Eye (tissue), 1 donor: ENCODE measurements around the gene HDAC1.
A peak's percentile ranks its signal among the peaks of the same experiment; 100 is the strongest.
"Not testable (repeated sequence)": the region's sequence is repeated elsewhere in the genome, so short reads cannot be mapped to it uniquely, and the experiment has no call there.

ENCODE experiments used
- DNase-seq: peaks from one replicate; pipeline ENCODE4 v3.0.0-alpha.2; 2015

Gene HDAC1

GRCh38 chr1:32350785-32351398, 59.0 kb downstream of the HDAC1 start:
- no peak for DNase-seq

- peak; percentile 99 for DNase-seq
Observed at GRCh38 chr1:32351399-32352238, 59.7 kb downstream of the HDAC1 start.

DNA sequence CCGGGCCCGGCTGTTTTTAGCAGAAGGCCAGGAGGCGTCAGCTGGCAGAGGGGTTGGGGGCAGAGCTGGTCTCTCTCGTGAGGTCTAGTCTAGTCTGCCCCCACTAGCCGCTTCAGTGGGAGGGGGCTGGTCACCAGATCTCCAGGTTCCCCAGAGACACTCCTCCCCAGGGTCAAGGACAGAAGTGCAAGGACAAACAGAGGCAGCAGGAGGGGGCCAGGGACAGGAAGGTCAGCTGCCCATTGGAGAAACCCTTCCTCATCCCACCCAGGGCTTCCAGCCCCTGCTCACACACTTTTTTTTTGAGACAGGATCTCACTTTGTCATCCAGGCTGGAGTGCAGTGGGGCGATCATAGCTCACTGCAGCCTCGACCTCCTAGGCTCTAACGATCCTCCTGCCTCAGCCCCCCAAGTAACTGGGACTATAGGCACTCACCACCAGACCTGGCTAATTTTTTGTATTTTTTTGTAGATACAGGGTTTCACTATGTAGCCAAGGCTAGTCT, 60.4 kb downstream of the HDAC1 start:
- DNase-seq = no peak

GRCh38 chr1:32352831-32353383, 61.0 kb downstream of the HDAC1 start:
- DNase-seq = no peak

DNA sequence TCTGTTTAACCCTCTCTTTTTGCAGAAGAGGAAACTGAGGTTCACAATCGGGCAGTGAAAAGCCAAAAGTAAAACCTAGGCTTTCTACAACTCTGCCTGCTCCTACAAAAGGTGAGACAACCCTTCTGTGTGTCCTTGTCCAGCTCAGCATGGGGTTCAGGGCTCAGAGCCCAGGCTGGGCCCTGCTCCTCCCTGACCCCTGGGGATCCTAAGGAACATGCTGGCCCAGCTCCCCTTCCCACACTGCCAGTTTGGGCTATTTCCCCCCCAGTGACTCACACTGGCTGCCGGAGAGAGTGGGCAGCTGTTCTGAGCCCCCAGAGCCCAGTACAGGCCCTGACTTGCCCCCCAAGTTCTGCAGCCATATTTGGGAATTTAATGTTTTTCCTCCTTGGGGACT, 61.5 kb downstream of the HDAC1 start:
- DNase-seq = no peak

GRCh38 chr1:32353886-32354570, 62.1 kb downstream of the HDAC1 start:
- DNase-seq = no peak

- not testable (repeated sequence) for DNase-seq
Observed at GRCh38 chr1:32355778-32356177, 63.9 kb downstream of the HDAC1 start.

DNA sequence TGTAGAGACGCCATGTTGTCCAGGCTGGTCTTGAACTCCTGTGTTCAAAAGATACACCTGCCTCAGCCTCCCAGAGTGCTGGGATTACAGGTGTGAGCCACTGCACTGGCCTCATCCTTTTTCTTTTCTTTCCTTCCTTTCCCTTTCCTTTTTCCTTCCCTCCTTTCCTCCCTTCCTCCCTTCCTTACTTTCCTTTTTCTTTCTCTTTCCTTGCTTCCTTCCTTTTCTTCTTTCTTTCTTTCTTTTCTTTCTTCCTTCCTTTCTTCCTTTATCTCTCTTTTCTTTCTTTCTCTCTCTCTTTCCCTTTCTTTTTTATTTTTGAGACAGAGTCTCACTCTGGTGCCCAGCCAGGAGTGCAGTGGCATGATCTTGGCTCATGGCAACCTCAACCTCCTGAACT, 64.6 kb downstream of the HDAC1 start:
- no peak for DNase-seq

DNA sequence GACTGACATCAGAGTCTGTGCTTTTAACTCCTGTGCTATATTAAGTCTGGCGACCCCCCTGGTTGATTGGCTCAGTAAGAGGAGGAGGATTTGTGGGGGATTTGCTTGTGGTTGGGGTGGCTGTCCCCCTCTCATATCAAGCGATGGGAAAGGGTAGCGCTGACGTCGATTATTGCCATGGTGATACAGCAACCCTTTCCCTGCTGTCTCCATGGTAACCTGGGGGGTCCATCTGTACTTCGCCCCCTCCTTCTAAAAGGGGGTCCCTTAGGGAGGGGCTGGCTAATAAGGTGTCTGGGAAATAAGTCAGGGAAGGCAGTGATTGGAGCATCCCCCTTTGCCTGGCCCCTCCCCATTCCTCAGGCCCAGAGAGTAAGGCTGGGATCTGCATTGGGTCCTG, 65.7 kb downstream of the HDAC1 start:
- peak; percentile 49 for DNase-seq

DNA sequence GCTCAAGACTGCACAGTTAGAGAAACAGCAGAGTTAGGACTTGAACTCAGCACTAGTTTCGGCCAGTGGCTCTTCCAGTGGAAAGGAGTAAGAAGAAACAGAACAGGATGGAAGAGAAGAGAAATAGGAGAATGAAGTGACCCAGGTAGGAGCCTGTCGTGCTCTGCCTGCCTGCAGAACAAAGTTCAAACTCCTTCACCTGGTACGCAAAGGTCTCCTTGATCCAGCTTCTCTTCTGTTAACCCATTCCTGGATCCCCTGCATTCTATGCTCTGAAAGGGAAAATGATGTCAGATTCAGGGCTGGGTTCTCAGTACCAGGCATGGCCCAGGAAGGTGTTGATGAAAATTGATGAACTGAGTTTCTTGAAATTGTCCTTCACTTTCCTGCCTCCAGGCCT, 66.6 kb downstream of the HDAC1 start:
- DNase-seq = no peak

- no peak for DNase-seq
Observed at GRCh38 chr1:32361308-32361673, 69.4 kb downstream of the HDAC1 start.

DNA sequence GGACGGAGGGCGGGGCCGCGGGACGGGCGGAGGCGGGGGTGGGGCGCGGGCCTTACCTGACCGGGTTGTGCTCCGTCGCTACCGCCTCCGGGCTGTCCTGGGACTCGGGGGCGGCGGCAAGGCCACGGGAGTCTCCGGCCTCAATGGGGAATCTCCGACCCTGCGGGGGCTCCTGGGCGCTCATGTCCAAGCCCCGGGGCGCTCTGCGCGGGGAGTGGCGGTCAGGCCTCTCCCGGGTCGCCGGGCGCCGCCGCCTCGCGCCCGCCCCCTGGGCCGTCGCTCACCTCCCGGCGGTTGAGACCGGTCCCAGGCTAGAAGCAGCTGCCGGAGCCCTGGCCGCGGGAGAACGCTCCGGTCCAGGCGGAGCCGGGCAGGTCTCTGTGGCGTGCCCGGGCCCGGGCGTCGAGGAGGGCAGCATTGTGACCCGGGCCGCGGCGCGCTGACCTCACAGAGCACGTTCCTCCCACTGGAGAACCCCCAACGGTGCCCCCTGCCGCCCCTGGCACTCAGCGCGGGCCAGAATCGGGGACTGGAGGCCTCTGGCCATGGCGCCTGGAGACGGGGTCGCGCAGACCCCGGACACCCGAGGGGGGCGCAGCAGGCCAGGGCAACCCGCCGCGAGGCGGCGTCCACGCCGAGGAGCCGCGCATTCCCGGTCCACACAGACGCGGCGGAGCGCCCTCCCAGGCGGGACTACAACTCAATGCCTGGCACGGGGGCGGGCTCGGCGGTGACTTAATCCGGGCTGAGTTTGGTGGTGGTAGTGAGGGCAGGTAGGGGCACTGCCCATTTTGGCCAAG, 70.0 kb downstream of the HDAC1 start:
- peak; percentile 75 for DNase-seq

DNA sequence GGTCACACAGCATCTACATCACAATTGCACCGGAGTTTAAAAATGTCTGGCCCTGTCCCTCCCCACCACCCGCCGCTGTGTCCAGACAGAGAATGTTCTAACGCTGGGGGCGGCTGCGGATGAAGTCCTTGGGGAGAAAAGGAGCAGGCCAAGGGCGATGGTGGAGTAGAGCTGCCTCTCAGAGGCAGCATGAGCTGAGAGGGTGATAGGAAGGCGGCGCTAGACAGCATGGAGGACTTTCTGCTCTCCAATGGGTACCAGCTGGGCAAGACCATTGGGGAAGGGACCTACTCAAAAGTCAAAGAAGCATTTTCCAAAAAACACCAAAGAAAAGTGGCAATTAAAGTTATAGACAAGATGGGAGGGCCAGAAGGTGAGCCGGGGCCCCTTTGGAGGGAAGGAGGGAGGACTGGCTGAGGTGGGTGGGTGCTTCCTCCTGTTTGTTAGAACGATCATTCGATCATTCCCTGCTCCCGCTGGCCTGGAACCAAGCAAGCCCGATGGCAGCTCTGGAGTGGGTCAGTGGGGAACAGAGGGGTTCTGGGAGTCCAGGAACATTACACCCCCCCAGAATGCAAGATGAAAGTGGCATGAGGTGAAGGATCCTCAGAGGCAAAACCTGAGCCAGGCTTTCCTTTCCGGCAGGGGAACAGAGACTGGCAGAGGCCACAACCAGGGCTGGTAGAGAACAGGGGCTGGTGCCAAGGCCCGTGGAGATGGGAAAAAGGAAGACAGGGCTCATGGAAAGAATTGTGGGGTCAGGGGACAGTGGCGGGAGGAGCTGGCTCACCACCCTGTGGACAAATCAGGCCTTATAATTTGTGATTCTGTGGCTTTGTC, 70.8 kb downstream of the HDAC1 start, which contains the start of the genes FAM229A and TSSK3:
TSS of gene FAM229A (minus strand) at position 12 of the 840 bp plus-strand sequence. CDS start 394 bp downstream, outside the sequence.
TSS of gene TSSK3 (plus strand) at position 66 of the 840 bp plus-strand sequence. CDS start at position 229, 163 bp downstream.
- no peak for DNase-seq

DNA sequence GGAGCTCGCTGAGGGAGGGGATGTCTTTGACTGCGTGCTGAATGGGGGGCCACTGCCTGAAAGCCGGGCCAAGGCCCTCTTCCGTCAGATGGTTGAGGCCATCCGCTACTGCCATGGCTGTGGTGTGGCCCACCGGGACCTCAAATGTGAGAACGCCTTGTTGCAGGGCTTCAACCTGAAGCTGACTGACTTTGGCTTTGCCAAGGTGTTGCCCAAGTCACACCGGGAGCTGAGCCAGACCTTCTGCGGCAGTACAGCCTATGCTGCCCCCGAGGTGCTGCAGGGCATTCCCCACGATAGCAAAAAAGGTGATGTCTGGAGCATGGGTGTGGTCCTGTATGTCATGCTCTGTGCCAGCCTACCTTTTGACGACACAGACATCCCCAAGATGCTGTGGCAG, 71.8 kb downstream of the HDAC1 start:
- DNase-seq = no peak

DNA sequence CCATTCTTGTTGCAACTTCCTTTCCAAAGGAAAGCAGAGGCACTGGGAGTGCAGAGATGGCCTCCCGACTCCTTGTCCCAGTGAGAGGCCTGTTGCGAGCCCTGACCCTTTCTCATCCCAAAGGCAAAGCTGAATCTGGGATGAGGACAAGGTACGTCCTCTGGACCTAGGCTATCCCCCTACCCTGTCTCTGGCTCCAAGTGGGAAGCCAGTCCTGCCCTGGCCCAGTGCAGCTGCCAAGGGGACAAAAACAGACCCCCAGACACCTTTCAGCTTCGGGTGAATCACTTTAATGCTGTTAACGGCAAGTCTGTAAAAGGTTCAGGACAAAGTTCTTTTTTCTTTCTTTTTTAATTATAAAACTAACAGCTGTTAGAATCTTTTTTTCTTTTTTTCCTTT, 73.0 kb downstream of the HDAC1 start:
- no peak for DNase-seq

DNA sequence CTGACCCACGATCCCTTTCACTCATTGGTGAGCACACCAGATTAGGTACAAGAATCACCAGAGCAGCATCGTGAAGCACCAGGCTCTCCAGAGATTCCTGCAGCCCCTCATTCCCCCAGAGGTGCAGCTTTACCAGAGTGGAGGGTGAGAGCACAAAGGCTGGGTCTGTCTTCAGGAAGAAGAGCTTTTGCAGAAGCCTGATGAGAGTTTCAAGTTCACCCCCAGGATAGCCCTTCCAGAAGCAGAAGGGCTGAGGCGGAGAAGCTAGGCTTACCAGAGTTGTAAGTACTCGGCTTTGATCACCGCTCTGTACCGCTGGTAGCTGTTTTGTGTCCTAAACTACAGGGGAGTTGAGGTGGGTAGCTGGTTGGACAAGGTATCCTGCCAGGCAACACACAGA, 73.6 kb downstream of the HDAC1 start:
- no peak for DNase-seq

GRCh38 chr1:32367912-32368635, 76.2 kb downstream of the HDAC1 start:
- DNase-seq = no peak

DNA sequence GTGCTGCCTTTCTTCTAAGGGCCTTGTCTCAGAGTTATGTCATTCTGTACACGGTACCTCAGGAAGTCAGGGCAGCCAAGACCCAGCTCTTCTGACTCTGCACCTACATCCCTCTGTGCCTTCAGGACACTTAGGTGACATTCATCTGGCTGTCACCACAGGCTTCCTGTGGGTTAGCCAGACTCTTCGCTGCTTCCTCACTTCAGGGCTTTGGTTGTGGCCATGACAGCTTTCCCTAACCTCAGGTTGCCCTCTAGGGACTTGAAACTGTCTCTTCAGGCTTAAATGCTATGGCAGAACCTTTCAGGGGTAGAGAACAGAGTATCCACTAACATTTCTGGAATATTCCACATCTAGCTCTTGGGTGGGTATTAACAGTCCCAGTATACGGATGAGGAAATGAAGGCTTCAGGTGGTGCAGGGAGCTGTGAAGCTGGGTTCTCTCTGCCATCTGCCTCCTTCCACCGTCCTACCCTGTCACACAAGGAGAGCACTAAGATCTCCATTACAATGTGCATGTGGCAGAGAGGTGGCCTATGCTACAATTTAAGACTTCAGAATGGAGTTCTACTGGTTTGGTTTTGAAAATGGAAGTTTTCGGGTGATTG, 80.4 kb downstream of the HDAC1 start:
- DNase-seq = no peak

- DNase-seq = no peak
Observed at GRCh38 chr1:32373996-32374592, 82.2 kb downstream of the HDAC1 start.

DNA sequence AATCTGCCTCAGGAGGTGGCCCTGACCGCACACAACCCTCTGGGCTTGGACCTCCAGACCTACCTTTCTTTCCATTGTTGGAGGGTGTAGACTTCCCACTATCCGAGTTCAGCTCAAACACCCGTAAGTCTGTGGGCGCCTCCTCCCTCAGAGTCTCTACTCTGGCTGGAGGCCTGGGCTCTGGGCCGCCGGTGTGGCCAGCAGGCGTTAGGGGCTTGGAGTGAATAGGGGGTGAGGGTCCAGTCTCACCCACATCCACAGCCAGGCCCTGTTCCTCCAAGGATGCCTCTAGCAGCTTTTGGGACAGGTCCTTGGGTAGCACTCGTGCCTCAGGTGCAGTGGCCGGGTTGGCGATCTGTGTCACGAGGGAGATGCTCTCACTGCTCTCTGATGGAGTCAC, 84.3 kb downstream of the HDAC1 start:
- no peak for DNase-seq
